Activated naive CD8-positive, alpha-beta T cell treated with anti-CD3 and anti-CD28 coated beads for 36 hours (primary cell): ENCODE measurements around the gene HSD17B7. TPM values are rescaled to one million over a fixed set of nuclear protein-coding genes. Genes with fewer than 3 reads are reported as not detected.
"Not testable (repeated sequence)": the region's sequence is repeated elsewhere in the genome, so short reads cannot be mapped to it uniquely, and the experiment has no call there.

ENCODE experiments used
- DNase-seq: peaks from one replicate; pipeline ENCODE4 v3.0.0; 2021
- H3K27ac Mint-ChIP-seq: one replicate; pipeline ENCODE4 v1.8.0; 2022; ENCODE audit warnings: mild to moderate bottlenecking, moderate library complexity, mixed read lengths
- H3K27me3 Mint-ChIP-seq: one replicate; pipeline ENCODE4 v1.8.0; 2022; ENCODE audit warnings: mild to moderate bottlenecking, mixed read lengths
- H3K36me3 Mint-ChIP-seq: one replicate; pipeline ENCODE4 v1.8.0; 2021; ENCODE audit warnings: mild to moderate bottlenecking, mixed read lengths
- H3K4me1 Mint-ChIP-seq: one replicate; pipeline ENCODE4 v1.8.0; 2021; ENCODE audit warnings: mixed read lengths
- H3K4me3 Mint-ChIP-seq: one replicate; pipeline ENCODE4 v1.8.0; 2022; ENCODE audit warnings: mild to moderate bottlenecking, moderate library complexity, mixed read lengths
- H3K9me3 Mint-ChIP-seq: one replicate; pipeline ENCODE4 v1.8.0; 2022; ENCODE audit warnings: mixed read lengths
- total RNA-seq, 2 experiments: library from RNA; stranded (reverse); gene quantifications; one replicate each; pipeline ENCODE4 v1.2.3, GENCODE V29; 2021

Gene HSD17B7
- total RNA-seq, 2 experiments from 2014 or later: 21.1 to 24.4 TPM

- not testable (repeated sequence) for H3K27ac Mint-ChIP-seq, H3K9me3 Mint-ChIP-seq, DNase-seq, H3K36me3 Mint-ChIP-seq, H3K4me1 Mint-ChIP-seq, H3K4me3 Mint-ChIP-seq
- peaks cover 16% of the 10 kb centered on the region for H3K27me3 Mint-ChIP-seq
Measured at GRCh38 chr1:162784926-162785325, 5.6 kb upstream of the HSD17B7 start.

DNA sequence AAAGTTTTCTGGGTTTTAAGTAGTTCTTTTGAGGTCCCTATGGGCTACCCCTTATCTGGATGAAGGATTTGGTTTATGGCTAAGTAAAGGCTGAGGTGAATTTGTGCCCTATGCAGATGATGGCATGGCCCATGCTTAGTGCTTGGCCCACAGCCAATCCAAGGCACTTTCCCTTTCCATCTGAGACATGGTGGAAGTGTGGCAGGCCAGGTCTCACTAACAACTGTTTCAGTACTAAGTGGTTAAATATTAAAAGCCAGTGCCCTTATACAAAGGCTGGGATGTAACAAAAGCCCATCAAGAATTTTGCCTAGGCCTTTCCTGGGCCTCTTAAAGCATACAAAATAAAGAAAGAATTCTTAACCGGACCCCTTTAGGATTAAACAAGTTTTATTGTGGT lies 1.7 kb upstream of the HSD17B7 start:
- not testable (repeated sequence) for H3K4me1 Mint-ChIP-seq, H3K27me3 Mint-ChIP-seq, DNase-seq, H3K9me3 Mint-ChIP-seq, H3K4me3 Mint-ChIP-seq, H3K27ac Mint-ChIP-seq, H3K36me3 Mint-ChIP-seq

- Mint-ChIP-seq H3K4me3 (peak overlapping the region; percentile 87), H3K27ac (peak overlapping the region; percentile 94)
- H3K4me1 Mint-ChIP-seq, H3K36me3 Mint-ChIP-seq, H3K9me3 Mint-ChIP-seq, DNase-seq, H3K27me3 Mint-ChIP-seq: not testable (repeated sequence)
Measured at GRCh38 chr1:162790985-162791357, 469 bp downstream of the HSD17B7 start.

DNA sequence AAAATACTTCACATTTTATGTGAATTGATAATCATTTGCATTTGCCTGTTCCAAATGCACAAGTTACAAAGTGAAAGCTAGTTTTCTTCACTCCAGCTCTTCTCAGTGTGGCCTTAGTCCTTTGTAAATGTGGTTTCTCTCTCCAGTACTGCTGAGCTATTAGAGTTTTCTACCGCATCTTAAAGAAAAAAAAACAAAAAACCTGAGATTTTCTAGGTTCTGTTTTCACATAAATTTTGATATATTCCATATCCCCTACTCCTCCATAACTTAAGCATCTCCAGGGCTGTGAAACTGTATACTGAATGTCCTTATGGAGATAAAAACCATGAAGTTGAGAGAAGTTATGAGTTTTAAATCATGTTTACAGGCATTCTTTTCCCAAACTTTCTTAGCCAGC lies 3.8 kb downstream of the HSD17B7 start:
- H3K9me3 Mint-ChIP-seq, H3K27ac Mint-ChIP-seq, H3K4me1 Mint-ChIP-seq, DNase-seq, H3K4me3 Mint-ChIP-seq, H3K27me3 Mint-ChIP-seq: not testable (repeated sequence)
- peaks cover 12% of the 10 kb centered on the region for H3K36me3 Mint-ChIP-seq

DNA sequence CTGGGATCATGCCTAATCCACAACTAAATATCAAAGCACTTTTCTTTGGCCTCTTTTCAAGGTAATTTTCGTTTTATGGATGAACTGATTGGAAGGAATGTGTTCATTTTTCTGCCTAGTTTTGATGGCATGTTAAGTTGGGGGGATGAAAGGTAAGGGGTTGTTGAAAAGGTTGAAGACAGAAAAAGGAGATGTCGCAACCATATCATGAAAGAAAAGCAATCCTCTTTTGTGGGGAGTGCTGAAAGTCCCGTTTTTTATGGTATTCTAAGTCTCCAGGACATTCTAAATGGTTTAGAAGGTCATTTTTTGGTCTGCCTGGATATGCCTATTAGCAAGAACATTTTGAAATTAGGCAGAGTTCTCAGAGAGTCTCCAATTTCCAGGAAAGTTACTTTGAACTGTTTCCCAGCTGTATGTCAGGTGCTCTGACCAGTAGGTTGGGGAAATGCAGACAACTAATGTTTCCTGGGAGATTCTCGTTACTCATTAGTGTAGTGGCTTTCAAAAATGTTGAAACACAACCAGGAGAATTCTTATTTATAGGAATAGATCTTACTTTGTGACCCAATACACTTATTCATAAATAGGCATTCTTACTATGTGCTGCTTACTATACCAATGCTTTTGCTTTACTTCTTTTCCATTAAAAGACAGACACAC lies 6.2 kb downstream of the HSD17B7 start:
- not testable (repeated sequence) for H3K27ac Mint-ChIP-seq, H3K27me3 Mint-ChIP-seq, H3K4me1 Mint-ChIP-seq, H3K4me3 Mint-ChIP-seq, H3K9me3 Mint-ChIP-seq, DNase-seq
- H3K36me3 Mint-ChIP-seq: peaks cover 28% of the 10 kb centered on the region

DNA sequence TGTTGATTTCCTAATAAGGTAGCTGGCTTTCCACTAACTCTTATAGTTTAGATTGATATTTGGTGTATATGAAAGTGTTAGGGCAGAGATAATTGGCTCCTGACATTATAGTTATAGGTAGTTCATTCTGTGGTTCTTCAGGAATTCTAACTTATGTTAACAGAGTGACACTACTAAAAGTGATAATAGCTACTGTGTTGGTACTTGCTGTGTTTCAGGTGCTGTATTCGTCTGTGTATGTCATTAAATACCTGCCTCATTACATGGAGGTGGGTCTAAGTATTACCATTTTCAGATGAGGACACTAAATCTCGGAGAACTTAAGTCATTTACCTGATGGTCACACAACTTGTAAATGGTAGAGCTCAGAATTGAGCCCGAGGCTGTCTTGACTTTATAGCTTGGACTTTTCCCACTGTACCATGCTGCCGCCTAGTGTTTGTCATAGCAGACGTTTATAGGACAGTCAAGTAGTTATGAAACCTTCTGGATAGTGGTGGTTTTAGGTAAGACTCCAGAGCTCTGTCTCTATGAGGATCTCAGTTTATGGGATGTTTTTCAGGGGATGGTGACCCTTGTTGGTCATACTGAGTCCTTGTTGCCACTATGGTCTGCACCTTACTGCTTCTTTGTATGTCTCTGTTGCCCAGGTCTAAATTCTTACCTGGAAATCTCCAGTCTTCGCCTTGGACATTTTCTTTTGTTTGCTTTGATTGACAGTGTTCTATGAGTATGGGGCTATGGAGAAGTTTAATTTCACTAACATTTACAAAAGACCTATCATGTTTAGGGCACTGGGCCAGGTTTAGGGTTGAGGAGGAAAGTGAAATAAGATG lies 9.7 kb downstream of the HSD17B7 start:
- H3K27me3 Mint-ChIP-seq, H3K9me3 Mint-ChIP-seq, DNase-seq, H3K27ac Mint-ChIP-seq, H3K4me3 Mint-ChIP-seq, H3K4me1 Mint-ChIP-seq: not testable (repeated sequence)
- H3K36me3 Mint-ChIP-seq: peaks cover 31% of the 10 kb centered on the region

GRCh38 chr1:162807503-162807902 lies 17.0 kb downstream of the HSD17B7 start:
- H3K36me3 Mint-ChIP-seq: peaks cover 47% of the 10 kb centered on the region

GRCh38 chr1:162812357-162812756 lies 21.9 kb downstream of the HSD17B7 start:
- not testable (repeated sequence) for H3K9me3 Mint-ChIP-seq, H3K27ac Mint-ChIP-seq, H3K4me3 Mint-ChIP-seq, H3K4me1 Mint-ChIP-seq, DNase-seq, H3K27me3 Mint-ChIP-seq
- peaks cover 35% of the 10 kb centered on the region for H3K36me3 Mint-ChIP-seq

More at GRCh38 chr1:162807503-162807902, 17.0 kb downstream of the HSD17B7 start:
- H3K27me3 Mint-ChIP-seq, H3K27ac Mint-ChIP-seq, H3K4me1 Mint-ChIP-seq, DNase-seq, H3K9me3 Mint-ChIP-seq, H3K4me3 Mint-ChIP-seq: not testable (repeated sequence)

- not testable (repeated sequence) for H3K9me3 Mint-ChIP-seq, DNase-seq
Measured at GRCh38 chr1:162818136-162818535, 27.6 kb downstream of the HSD17B7 start.

GRCh38 chr1:162818666-162819065 lies 28.2 kb downstream of the HSD17B7 start:
- H3K27ac Mint-ChIP-seq, H3K9me3 Mint-ChIP-seq, DNase-seq, H3K36me3 Mint-ChIP-seq, H3K4me3 Mint-ChIP-seq: not testable (repeated sequence)
- H3K27me3 Mint-ChIP-seq: peaks cover 30% of the 10 kb centered on the region
- H3K4me1 Mint-ChIP-seq: peaks cover 14% of the 10 kb centered on the region

More at GRCh38 chr1:162818136-162818535, 27.6 kb downstream of the HSD17B7 start:
- H3K4me1 Mint-ChIP-seq: peaks cover 12% of the 10 kb centered on the region
- peaks cover 24% of the 10 kb centered on the region for H3K27me3 Mint-ChIP-seq
- not testable (repeated sequence) for H3K4me3 Mint-ChIP-seq, H3K27ac Mint-ChIP-seq, H3K36me3 Mint-ChIP-seq

GRCh38 chr1:162822391-162823200 lies 32.1 kb downstream of the HSD17B7 start:
- peak; percentile 17 for DNase-seq
- peaks cover 52% of the 10 kb centered on the region for H3K27me3 Mint-ChIP-seq
- no peaks in the 10 kb centered on the region for H3K9me3 Mint-ChIP-seq
- H3K4me3 Mint-ChIP-seq: peak overlapping the region; percentile 52
- H3K4me1 Mint-ChIP-seq: peaks cover 14% of the 10 kb centered on the region
- no peak overlapping the region for H3K27ac Mint-ChIP-seq
- peaks cover under 1% of the 10 kb centered on the region for H3K36me3 Mint-ChIP-seq

- Mint-ChIP-seq H3K36me3 (no peaks in the 10 kb centered on the region), H3K4me1 (peaks cover 14% of the 10 kb centered on the region), H3K4me3 (no peak overlapping the region), H3K9me3 (no peaks in the 10 kb centered on the region), H3K27me3 (peaks cover 52% of the 10 kb centered on the region), H3K27ac (no peak overlapping the region)
- no peak for DNase-seq
Measured at GRCh38 chr1:162823231-162823630, 32.7 kb downstream of the HSD17B7 start.

DNA sequence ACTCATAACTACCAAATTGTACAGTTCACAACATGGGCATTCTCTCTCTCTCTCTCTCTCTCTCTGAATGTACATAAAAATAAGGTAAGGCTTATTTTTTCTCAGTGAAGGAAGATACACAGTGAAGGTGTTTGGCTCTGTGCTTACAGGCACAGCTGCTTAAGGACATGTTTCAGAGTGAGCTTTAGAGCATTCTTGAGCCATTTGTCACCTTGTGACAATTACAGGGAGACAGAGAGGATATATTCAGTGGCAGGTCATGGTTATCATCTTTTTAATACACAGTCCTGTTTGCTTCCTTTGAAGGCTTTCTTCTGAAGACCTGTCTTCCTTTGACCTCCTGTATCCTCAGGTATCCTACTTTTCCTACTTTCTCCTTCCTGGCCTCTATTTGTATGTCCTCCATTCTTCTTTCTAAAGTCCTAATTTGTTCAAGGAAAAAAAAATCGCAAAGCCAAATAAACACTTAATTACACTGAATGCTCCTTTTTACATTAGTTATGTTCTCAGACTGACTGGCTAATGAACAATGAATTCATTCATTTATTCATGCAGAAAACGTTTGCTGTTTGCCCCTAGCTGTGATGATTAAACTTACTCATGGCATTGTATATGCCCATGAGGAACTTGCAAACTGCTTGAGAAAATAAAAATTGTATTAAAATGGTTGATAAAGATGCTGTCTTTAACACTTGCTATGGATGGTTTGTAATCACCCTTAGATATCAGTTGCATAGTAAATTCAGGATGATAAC lies 33.4 kb downstream of the HSD17B7 start:
- DNase-seq: no peak
- Mint-ChIP-seq H3K4me1 (peaks cover 14% of the 10 kb centered on the region), H3K9me3 (no peaks in the 10 kb centered on the region), H3K36me3 (no peaks in the 10 kb centered on the region), H3K4me3 (no peak overlapping the region), H3K27me3 (peaks cover 55% of the 10 kb centered on the region), H3K27ac (no peak overlapping the region)

GRCh38 chr1:162829268-162829667 lies 38.8 kb downstream of the HSD17B7 start:
- Mint-ChIP-seq H3K27me3 (peaks cover 48% of the 10 kb centered on the region), H3K9me3 (peaks cover 4% of the 10 kb centered on the region), H3K27ac (no peak overlapping the region), H3K36me3 (no peaks in the 10 kb centered on the region), H3K4me3 (no peak overlapping the region), H3K4me1 (peaks cover 1% of the 10 kb centered on the region)
- DNase-seq: no peak
